GM18861 (cell line): ENCODE data around the gene TMEM243.
A peak's percentile ranks its signal among the peaks of the same experiment; 100 is the strongest.
"Not testable (repeated sequence)": the region's sequence is repeated elsewhere in the genome, so short reads cannot be mapped to it uniquely, and the experiment has no call there.

ENCODE experiments used
- ATAC-seq: cut with Tn5 transposase; IDR thresholded peaks from one replicate; pipeline ENCODE4 v1.9.1; 2021; ENCODE audit not compliant: unreplicated experiment

The TMEM243 gene

GRCh38 chr7:87212498-87212897 is 7.0 kb downstream of the TMEM243 start:
- no peak for ATAC-seq

- no peak for ATAC-seq
Observed at GRCh38 chr7:87210506-87210905, 9.0 kb downstream of the TMEM243 start.

GRCh38 chr7:87209295-87209924 is 10.1 kb downstream of the TMEM243 start:
- ATAC-seq = no peak

- ATAC-seq = no peak
Observed at GRCh38 chr7:87206361-87206760, 13.2 kb downstream of the TMEM243 start.

GRCh38 chr7:87205701-87206100 is 13.8 kb downstream of the TMEM243 start:
- ATAC-seq = not testable (repeated sequence)

- no peak for ATAC-seq
Observed at GRCh38 chr7:87204933-87205332, 14.6 kb downstream of the TMEM243 start.

GRCh38 chr7:87203929-87204328 is 15.6 kb downstream of the TMEM243 start:
- ATAC-seq = not testable (repeated sequence)

GRCh38 chr7:87202705-87203104 is 16.8 kb downstream of the TMEM243 start:
- ATAC-seq = peak; percentile 53

GRCh38 chr7:87202208-87202607 is 17.3 kb downstream of the TMEM243 start:
- ATAC-seq = no peak

GRCh38 chr7:87199700-87200450 is 19.7 kb downstream of the TMEM243 start:
- ATAC-seq = no peak

GRCh38 chr7:87199241-87199640 is 20.3 kb downstream of the TMEM243 start:
- no peak for ATAC-seq

- no peak for ATAC-seq
Observed at GRCh38 chr7:87193912-87194311, 25.6 kb downstream of the TMEM243 start.

- no peak for ATAC-seq
Observed at GRCh38 chr7:87192784-87193487, 26.6 kb downstream of the TMEM243 start.

GRCh38 chr7:87190783-87191182 is 28.7 kb downstream of the TMEM243 start:
- ATAC-seq = no peak

GRCh38 chr7:87188930-87189329 is 30.6 kb downstream of the TMEM243 start:
- ATAC-seq = no peak

- no peak for ATAC-seq
Observed at GRCh38 chr7:87187120-87187519, 32.4 kb downstream of the TMEM243 start.

- no peak for ATAC-seq
Observed at GRCh38 chr7:87179180-87179579, 40.4 kb downstream of the TMEM243 start.

- no peak for ATAC-seq
Observed at GRCh38 chr7:87178320-87178719, 41.2 kb downstream of the TMEM243 start.

GRCh38 chr7:87173471-87173870 is 46.1 kb downstream of the TMEM243 start:
- ATAC-seq = no peak

GRCh38 chr7:87171282-87171934 is 48.1 kb downstream of the TMEM243 start:
- no peak for ATAC-seq

- no peak for ATAC-seq
Observed at GRCh38 chr7:87170828-87171227, 48.7 kb downstream of the TMEM243 start.
